A549 (cell line): ENCODE data around the gene LYL1. TPM values are rescaled to one million over a fixed set of nuclear protein-coding genes. Genes with fewer than 3 reads are reported as not detected.

Experiments used
- ATAC-seq, 2 experiments: fragments of 200-7000 bp in 1 of 2; fragments of >200 bp in 1 of 2; cut with Nextera tagmentation in 1 of 2; cut with Tn5 transposase in 1 of 2; 3 replicates each; pipeline versions ENCODE4 v1.8.0 to v1.9.1; 2018 to 2020; ENCODE audit warnings: mild to moderate bottlenecking in 1 of 2, moderate library complexity in 1 of 2
- CTCF ChIA-PET: fragments of 300-600 bp; sonication (Branson Sonifier 250); formaldehyde crosslinking; extraction: SDS; loops from one replicate; lab custom pipeline; 2021; ENCODE audit warnings: antibody characterized with exemption, inconsistent platforms; lab: Yijun Ruan, JAX
- POLR2A ChIA-PET: fragments of 350-600 bp; formaldehyde crosslinking; extraction: SDS; loops from one replicate; lab custom pipeline; 2021; ENCODE audit warnings: antibody characterized with exemption, inconsistent platforms; lab: Yijun Ruan, JAX
- DNase-seq, 2 experiments: peaks; one replicate each; pipeline versions ENCODE4 v3.0.0 to v3.0.0-alpha.2; 2011 to 2016; ENCODE audit warnings: low read depth in 1 of 2, low spot score in 1 of 2
- FAIRE-seq: peaks from 2 replicates; lab custom pipeline; 2011; peaks lifted over from hg19 to GRCh38; lab: Jason Lieb, UNC
- H3K27ac ChIP-seq, 2 experiments: fragments of >200 bp; sonication (Bioruptor Twin); formaldehyde crosslinking; 3 replicates each; pipeline ENCODE4 v1.5.1; 2016 to 2017
- H3K4me1 ChIP-seq: fragments of >200 bp; sonication (Bioruptor Twin); formaldehyde crosslinking; 3 replicates; pipeline ENCODE4 v1.6.1; 2016
- H3K4me2 ChIP-seq: fragments of >200 bp; sonication (Bioruptor Twin); formaldehyde crosslinking; 3 replicates; pipeline ENCODE4 v1.6.1; 2016
- H3K4me3 ChIP-seq: fragments of >200 bp; sonication (Bioruptor Twin); formaldehyde crosslinking; 3 replicates; pipeline ENCODE4 v1.5.1; 2016
- H3K9me3 ChIP-seq: fragments of >200 bp; sonication (Bioruptor Twin); formaldehyde crosslinking; 3 replicates; pipeline ENCODE4 v1.6.1; 2016
- BHLHE40 ChIP-seq: IDR thresholded peaks from 2 replicates; pipeline ENCODE4 v1.6.1; 2012; ENCODE audit warnings: low read depth, low read length, inconsistent platforms
- CBX2 ChIP-seq: fragments of 200-600 bp; sonication (generic); IDR thresholded peaks from 2 replicates; pipeline ENCODE4 v1.6.1; 2016; ENCODE audit warnings: low read depth, mild to moderate bottlenecking, borderline replicate concordance
- CEBPB ChIP-seq, 2 experiments: fragments of >200 bp in 1 of 2; sonication (Bioruptor Twin) in 1 of 2; formaldehyde crosslinking in 1 of 2; IDR thresholded peaks; 2 replicates each; pipeline ENCODE4 v1.6.1; 2012 to 2016
- EP300 ChIP-seq, 2 experiments: fragments of >200 bp; sonication (Bioruptor Twin); formaldehyde crosslinking; IDR thresholded peaks; 2 replicates in 1 of 2; 3 replicates in 1 of 2; pipeline ENCODE4 v1.6.1; 2016 to 2017
- ESRRA ChIP-seq: fragments of 150-350 bp; IDR thresholded peaks from 2 replicates; pipeline ENCODE4 v1.6.1; 2014; ENCODE audit warnings: mild to moderate bottlenecking, low read length, borderline replicate concordance
- FOSB ChIP-seq: fragments of 250-450 bp; sonication (Bioruptor Pico); IDR thresholded peaks from 2 replicates; pipeline ENCODE4 v1.5.0; 2020; ENCODE audit warnings: mild to moderate bottlenecking, moderate library complexity
- FOXS1 ChIP-seq: fragments of 250-450 bp; sonication (Bioruptor Pico); IDR thresholded peaks from 2 replicates; pipeline ENCODE4 v1.5.0; 2020; ENCODE audit warnings: mild to moderate bottlenecking, moderate library complexity
- GATA3 ChIP-seq: IDR thresholded peaks from 2 replicates; pipeline ENCODE4 v1.6.1; 2012; ENCODE audit warnings: borderline replicate concordance
- HEYL ChIP-seq: fragments of 250-450 bp; sonication (Bioruptor Pico); IDR thresholded peaks from 2 replicates; pipeline ENCODE4 v1.8.0; 2021; ENCODE audit warnings: mild to moderate bottlenecking, moderate library complexity
- HOXA7 ChIP-seq: fragments of 250-450 bp; sonication (Bioruptor Pico); IDR thresholded peaks from 2 replicates; pipeline ENCODE4 v1.5.0; 2020; ENCODE audit warnings: mild to moderate bottlenecking, moderate library complexity
- JUNB ChIP-seq: fragments of >200 bp; sonication (Bioruptor Twin); formaldehyde crosslinking; IDR thresholded peaks from 2 replicates; pipeline ENCODE4 v1.6.1; 2016
- KDM5A ChIP-seq: fragments of 200-600 bp; sonication (generic); IDR thresholded peaks from 2 replicates; pipeline ENCODE4 v1.6.1; 2016; ENCODE audit warnings: antibody characterized with exemption, mild to moderate bottlenecking
- MAX ChIP-seq: IDR thresholded peaks from 2 replicates; pipeline ENCODE4 v1.6.1; 2012
- MAZ ChIP-seq: fragments of 150-350 bp; IDR thresholded peaks from 2 replicates; pipeline ENCODE4 v1.6.1; 2014; ENCODE audit warnings: antibody characterized with exemption, low read depth, low read length, borderline replicate concordance
- MYC ChIP-seq: IDR thresholded peaks from 2 replicates; pipeline ENCODE4 v1.6.1; 2012; ENCODE audit warnings: mild to moderate bottlenecking, inconsistent platforms, low read length, improper control_type of control experiment, borderline replicate concordance
- PHF8 ChIP-seq: fragments of 200-600 bp; sonication (generic); IDR thresholded peaks from 2 replicates; pipeline ENCODE4 v1.6.1; 2016; ENCODE audit warnings: low read depth, mild to moderate bottlenecking, antibody characterized with exemption, moderate library complexity, borderline replicate concordance
- POLR2A ChIP-seq: IDR thresholded peaks from 2 replicates; pipeline ENCODE4 v1.6.1; 2012; ENCODE audit warnings: mild to moderate bottlenecking, low read length
- RAD21 ChIP-seq, 2 experiments: fragments of >200 bp in 1 of 2; sonication (Bioruptor Twin) in 1 of 2; formaldehyde crosslinking in 1 of 2; IDR thresholded peaks in 1 of 2; conservative IDR thresholded peaks in 1 of 2; 2 replicates in 1 of 2; 3 replicates in 1 of 2; pipeline ENCODE4 v1.6.1; 2012 to 2018; ENCODE audit warnings: inconsistent platforms in 1 of 2
- RNF2 ChIP-seq: fragments of 200-600 bp; sonication (generic); IDR thresholded peaks from 2 replicates; pipeline ENCODE4 v1.6.1; 2016; ENCODE audit warnings: low read depth, mild to moderate bottlenecking, antibody characterized with exemption, moderate library complexity, borderline replicate concordance
- SMC3 ChIP-seq: fragments of >200 bp; sonication (Bioruptor Twin); formaldehyde crosslinking; IDR thresholded peaks from 3 replicates; pipeline ENCODE4 v1.6.1; 2018; ENCODE audit warnings: inconsistent platforms
- ZC3H11A ChIP-seq: fragments of 450-650 bp; IDR thresholded peaks from 2 replicates; pipeline ENCODE4 v1.6.1; 2014; ENCODE audit warnings: antibody characterized with exemption, mild to moderate bottlenecking
- WGBS: methylation state at CpG from one replicate; pipeline ENCODE4 v1.1.6; 2017; ENCODE audit errors: missing lambda C conversion rate; 5-methylcytosine and 5-hydroxymethylcytosine counted together
- polyA plus RNA-seq, 4 experiments: library from polyadenylated mRNA; depleted of rRNA in 3 of 4; stranded (reverse); fragments of >200 nt; fragmentation: RNase III in 1 of 4; extraction: RNeasy Plus Mini Kit Qiagen cat#74134 plus additional on column Dnase treatment in 1 of 4; gene quantifications; 2 replicates in 3 of 4; 3 replicates in 1 of 4; pipeline ENCODE4 v1.2.3, GENCODE V29; 2011 to 2017
- TF ChIP-seq, protein P1 (sequence below): fragments of 450-650 bp; IDR thresholded peaks from 2 replicates; pipeline ENCODE4 v1.6.1; 2014; ENCODE audit warnings: antibody characterized with exemption
- TF ChIP-seq, protein P2 (sequence below): fragments of >200 bp; sonication (Bioruptor Twin); formaldehyde crosslinking; IDR thresholded peaks from 3 replicates; pipeline ENCODE4 v1.6.1; 2016

The LYL1 gene
- polyA plus RNA-seq, 2 of the 4 experiments (the other 2 are of a cell fraction) = 0.26 to 0.39 TPM

DNA sequence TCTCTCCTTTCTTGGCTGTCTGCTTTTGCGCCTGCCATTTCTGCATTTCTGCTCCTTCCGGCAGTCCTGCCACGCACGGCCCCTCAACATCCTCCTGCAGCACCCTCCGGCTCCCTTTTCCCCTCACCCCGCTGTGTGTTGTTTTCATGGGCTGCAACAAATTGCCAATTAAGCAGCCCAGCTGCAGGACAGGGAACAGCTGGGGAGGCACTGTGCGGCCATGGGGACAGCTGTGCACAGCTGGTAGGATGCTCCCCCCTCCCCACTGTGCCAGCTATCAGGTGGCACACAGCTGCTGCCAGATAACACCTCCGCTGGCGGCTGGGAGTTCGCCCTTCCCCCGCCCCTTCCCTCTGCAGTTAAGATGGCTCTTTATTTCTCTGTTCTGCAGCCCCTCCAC lies 25.4 kb downstream of the LYL1 start:
- Histone ChIP-seq H3K4me1 (peaks cover 17% of the 10 kb centered on the region), H3K9me3 (no peaks in the 10 kb centered on the region), H3K4me3 (no peak overlapping the region), H3K4me2 (no peak overlapping the region), H3K27ac (no peak overlapping the region)
- TF ChIP-seq FOSB (CRISPR knock-in tag) (no peak), RNF2 (no peak), FOXS1 (CRISPR knock-in tag) (no peak), ZC3H11A (no peak), POLR2A (no peak), EP300 (IDR thresholded peaks at IDR 0.05) (no peak), MYC (no peak)
- FAIRE-seq = no peak
- WGBS = 84% methylated on average over 9 of the region's 11 CpGs
- ATAC-seq = no peak
- CTCF ChIA-PET = interaction anchor here (1.1 to 6.9 kb wide), 4 partner anchors 12 to 43 kb away, joined by 3 to 47 read pairs (median 8); no protein-coding TSS in a partner anchor
- DNase-seq = no peak
- POLR2A ChIA-PET = no interaction called here

DNA sequence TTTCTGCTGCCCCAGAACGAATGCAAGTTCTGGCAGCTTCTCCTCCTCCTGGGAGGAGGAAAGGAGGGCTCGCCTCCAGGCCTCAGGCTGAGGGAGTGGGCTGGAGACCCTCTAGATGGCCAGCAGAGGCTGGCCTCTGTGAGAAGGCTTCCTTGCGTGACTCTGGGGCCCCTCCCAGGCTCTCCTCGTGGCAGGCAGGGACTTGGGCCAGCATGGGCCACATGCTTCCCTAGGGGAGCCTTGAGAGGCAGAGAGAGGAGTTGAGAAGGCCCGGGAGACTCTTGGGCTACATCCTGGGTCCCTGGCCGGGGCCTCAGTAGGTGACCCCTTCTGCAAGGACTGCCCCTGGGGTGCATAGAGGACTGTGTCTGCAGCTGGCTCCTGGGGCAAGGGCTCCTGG lies 25.9 kb downstream of the LYL1 start:
- no peaks in the 10 kb centered on the region for H3K9me3 ChIP-seq
- ChIA-PET CTCF (interaction anchor here (0.5 to 6.9 kb wide), 3 partner anchors 16 to 672 kb away, joined by 3 to 47 read pairs (median 11); no protein-coding TSS in a partner anchor), POLR2A (no interaction called here)
- H3K4me2 ChIP-seq = no peak overlapping the region
- no peak for DNase-seq
- no peak for FAIRE-seq
- H3K27ac ChIP-seq = no peak overlapping the region
- WGBS = 68% methylated on average over 3 of the region's 6 CpGs
- TF ChIP-seq, protein P1, sequence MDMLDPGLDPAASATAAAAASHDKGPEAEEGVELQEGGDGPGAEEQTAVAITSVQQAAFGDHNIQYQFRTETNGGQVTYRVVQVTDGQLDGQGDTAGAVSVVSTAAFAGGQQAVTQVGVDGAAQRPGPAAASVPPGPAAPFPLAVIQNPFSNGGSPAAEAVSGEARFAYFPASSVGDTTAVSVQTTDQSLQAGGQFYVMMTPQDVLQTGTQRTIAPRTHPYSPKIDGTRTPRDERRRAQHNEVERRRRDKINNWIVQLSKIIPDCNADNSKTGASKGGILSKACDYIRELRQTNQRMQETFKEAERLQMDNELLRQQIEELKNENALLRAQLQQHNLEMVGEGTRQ = no peak
- TF ChIP-seq EP300 (IDR thresholded peaks at IDR 0.05) (no peak), RNF2 (no peak), CBX2 (no peak), HEYL (CRISPR knock-in tag) (no peak), CEBPB (IDR thresholded peaks at IDR 0.05) (no peak), GATA3 (no peak), RAD21 (conservative IDR thresholded peaks at IDR 0.05 in 1 of 2, IDR thresholded peaks at IDR 0.05 in 1 of 2) (no peak), PHF8 (no peak), MAX (no peak), BHLHE40 (no peak), FOXS1 (CRISPR knock-in tag) (no peak), HOXA7 (CRISPR knock-in tag) (no peak), SMC3 (no peak), KDM5A (no peak)
- TF ChIP-seq, protein P2, sequence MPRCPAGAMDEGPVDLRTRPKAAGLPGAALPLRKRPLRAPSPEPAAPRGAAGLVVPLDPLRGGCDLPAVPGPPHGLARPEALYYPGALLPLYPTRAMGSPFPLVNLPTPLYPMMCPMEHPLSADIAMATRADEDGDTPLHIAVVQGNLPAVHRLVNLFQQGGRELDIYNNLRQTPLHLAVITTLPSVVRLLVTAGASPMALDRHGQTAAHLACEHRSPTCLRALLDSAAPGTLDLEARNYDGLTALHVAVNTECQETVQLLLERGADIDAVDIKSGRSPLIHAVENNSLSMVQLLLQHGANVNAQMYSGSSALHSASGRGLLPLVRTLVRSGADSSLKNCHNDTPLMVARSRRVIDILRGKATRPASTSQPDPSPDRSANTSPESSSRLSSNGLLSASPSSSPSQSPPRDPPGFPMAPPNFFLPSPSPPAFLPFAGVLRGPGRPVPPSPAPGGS = no peak
- no peak for ATAC-seq
- H3K4me1 ChIP-seq = peaks cover 17% of the 10 kb centered on the region
- no peak overlapping the region for H3K4me3 ChIP-seq

DNA sequence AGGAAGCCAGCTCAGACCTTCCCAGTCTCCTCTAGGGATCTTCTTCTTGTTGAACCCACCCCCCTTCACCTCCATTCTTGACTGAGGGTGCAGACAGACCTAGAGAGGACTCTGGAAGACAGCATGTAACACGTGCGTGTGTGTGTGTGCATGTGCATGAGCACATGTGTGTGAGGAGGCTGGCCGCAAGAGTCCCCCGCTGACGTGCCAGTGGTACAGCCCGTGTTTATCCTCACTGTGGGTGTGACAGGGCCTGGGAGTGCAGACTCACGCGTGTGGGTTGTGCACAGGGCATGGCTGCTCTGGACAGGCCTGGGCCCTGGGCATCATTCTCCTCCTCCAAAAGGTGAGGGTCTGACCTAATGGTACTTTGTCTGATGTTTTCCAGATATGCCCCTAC lies 26.3 kb downstream of the LYL1 start:
- Histone ChIP-seq H3K4me1 (peaks cover 17% of the 10 kb centered on the region), H3K4me2 (no peak overlapping the region), H3K9me3 (no peaks in the 10 kb centered on the region), H3K4me3 (no peak overlapping the region), H3K27ac (no peak overlapping the region)
- FAIRE-seq (no peak), DNase-seq (no peak), ATAC-seq (no peak)
- TF ChIP-seq MAZ (no peak), JUNB (no peak), HEYL (CRISPR knock-in tag) (no peak), ESRRA (no peak)
- CTCF ChIA-PET = interaction anchor here (0.5 to 6.9 kb wide), 3 partner anchors 15 to 673 kb away, joined by 3 to 47 read pairs (median 11); no protein-coding TSS in a partner anchor
- POLR2A ChIA-PET = no interaction called here
- WGBS = 83% methylated on average over 8 of the region's 8 CpGs
